Adrenal gland (tissue), 5 donors: Measurements from ENCODE around the gene PUS1.

ENCODE experiments used
- POLR2A ChIP-seq, 2 donors: fragments of 450-650 bp; IDR thresholded peaks; one replicate each; pipeline ENCODE4 v1.6.1; 2017; ENCODE audit warnings: antibody characterized with exemption in 2 of 2, mild to moderate bottlenecking in 2 of 2, moderate library complexity in 1 of 2
- TF ChIP-seq, protein P1 (sequence below), 6 experiments: fragments of 450-650 bp in 4 of 6; fragments of 200-600 bp in 2 of 6; sonication (generic) in 1 of 6; IDR thresholded peaks; 1 replicate in 5 of 6; 2 replicates in 1 of 6; pipeline versions ENCODE4 v1.5.1 to v1.8.0; 2016 to 2021; ENCODE audit warnings: antibody characterized with exemption in 6 of 6, mild to moderate bottlenecking in 2 of 6, moderate library complexity in 1 of 6
- donor health status: DM: no; HTN: no; CAD: no.

DNA sequence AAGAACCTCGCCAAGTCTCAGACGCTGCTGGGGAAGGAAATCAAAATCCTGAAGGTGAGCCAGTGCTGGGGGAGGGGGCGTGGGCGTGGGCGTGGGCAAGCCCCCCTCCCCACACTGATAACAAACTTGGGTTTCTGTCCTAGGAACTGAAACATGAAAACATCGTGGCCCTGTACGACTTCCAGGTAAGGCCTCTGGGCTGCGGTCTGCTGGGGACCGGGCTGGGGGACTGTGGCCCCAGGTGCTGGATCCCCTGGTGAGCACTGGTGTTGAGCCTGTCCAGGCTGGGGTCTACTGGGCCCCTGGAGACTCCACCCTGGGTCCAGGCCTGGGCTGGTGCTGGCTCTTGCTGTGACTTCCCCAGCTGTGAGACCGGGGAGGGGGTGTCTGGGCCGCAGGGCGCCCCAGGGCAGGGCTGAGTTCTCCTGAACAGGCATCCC is 33.4 kb upstream of the PUS1 start:
- TF ChIP-seq, protein P1, sequence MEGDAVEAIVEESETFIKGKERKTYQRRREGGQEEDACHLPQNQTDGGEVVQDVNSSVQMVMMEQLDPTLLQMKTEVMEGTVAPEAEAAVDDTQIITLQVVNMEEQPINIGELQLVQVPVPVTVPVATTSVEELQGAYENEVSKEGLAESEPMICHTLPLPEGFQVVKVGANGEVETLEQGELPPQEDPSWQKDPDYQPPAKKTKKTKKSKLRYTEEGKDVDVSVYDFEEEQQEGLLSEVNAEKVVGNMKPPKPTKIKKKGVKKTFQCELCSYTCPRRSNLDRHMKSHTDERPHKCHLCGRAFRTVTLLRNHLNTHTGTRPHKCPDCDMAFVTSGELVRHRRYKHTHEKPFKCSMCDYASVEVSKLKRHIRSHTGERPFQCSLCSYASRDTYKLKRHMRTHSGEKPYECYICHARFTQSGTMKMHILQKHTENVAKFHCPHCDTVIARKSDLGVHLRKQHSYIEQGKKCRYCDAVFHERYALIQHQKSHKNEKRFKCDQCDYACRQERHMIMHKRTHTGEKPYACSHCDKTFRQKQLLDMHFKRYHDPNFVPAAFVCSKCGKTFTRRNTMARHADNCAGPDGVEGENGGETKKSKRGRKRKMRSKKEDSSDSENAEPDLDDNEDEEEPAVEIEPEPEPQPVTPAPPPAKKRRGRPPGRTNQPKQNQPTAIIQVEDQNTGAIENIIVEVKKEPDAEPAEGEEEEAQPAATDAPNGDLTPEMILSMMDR (IDR thresholded peaks at IDR 0.05) = no peak
- TF ChIP-seq POLR2A (IDR thresholded peaks at IDR 0.05) = no peak
